HG03457 (cell line): ENCODE measurements around the gene NOVA2.

Experiments used
- ATAC-seq: cut with Tn5 transposase; IDR thresholded peaks from one replicate; pipeline ENCODE4 v1.9.1; 2021; ENCODE audit warnings: moderate number of reproducible peaks; ENCODE audit not compliant: unreplicated experiment

The NOVA2 gene

DNA sequence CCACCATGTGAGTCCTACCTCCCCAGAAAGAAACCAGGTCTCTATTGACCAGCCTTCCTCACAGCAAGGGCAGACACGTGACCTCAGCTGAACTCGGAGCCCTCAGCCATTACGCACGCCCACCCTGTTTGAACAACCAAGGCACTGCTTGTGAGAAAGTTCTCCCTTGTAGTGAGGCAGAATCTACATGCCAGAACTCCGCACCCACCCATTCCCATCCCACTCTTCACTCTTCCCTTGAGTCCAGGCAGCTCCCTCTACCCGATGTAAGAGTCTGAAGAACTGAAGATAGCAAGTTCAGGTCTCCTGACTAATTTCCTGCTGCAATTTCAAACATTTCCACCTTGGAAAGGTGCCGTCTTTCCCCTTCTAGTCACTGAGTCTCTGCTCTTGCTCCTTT is 6.4 kb downstream of the NOVA2 start:
- no peak for ATAC-seq

DNA sequence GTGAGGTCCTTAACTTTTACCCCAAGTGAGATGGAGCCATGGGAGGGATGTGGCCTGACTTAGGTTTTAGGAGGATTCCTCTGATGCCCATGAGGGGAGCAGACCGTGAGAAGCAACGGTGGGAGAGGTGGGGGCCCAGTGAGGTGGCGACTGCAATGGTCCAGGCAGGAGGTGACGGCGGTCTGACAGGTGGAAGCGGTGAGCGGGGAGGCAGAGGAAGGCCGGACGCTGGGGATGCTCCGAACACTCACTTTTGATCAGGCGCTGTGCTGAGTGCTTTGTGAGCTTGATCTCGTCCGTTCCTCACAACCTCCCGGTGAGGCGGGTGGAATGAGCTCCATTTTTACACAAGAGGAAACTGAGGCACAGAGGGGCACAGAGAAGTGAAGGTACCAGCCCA is 11.6 kb downstream of the NOVA2 start:
- no peak for ATAC-seq

DNA sequence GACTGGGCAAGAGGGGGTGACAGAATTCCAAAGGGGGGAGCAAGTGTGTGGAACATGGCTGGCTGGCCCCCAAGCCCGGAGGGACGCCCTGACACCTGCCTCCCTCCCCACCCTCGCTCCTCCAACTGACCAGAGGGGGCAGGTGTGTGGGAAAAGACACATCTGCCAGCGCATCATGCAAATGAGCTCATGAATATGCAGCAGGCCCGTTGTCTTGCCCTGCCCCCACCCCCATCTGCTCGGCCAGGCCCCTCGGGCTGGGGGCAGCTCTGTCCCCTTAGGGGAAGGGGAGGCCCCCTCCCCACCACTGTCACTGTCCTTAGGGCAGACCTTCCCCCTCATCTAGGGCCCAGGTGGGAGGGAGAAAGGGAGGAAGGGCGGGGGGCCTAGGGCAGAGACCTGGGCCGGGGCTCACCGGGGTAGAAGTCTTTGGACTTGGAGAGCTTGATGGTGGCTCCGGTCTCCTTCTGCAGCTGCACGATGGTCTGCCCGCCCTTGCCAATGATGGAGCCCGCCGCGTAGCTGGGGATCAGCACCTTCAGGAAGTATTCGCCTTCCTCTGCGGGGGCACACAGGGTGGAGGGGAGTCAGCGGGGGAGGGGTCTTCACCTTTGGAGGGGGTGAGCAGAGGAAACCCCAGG is 12.9 kb downstream of the NOVA2 start:
- ATAC-seq, result no peak

DNA sequence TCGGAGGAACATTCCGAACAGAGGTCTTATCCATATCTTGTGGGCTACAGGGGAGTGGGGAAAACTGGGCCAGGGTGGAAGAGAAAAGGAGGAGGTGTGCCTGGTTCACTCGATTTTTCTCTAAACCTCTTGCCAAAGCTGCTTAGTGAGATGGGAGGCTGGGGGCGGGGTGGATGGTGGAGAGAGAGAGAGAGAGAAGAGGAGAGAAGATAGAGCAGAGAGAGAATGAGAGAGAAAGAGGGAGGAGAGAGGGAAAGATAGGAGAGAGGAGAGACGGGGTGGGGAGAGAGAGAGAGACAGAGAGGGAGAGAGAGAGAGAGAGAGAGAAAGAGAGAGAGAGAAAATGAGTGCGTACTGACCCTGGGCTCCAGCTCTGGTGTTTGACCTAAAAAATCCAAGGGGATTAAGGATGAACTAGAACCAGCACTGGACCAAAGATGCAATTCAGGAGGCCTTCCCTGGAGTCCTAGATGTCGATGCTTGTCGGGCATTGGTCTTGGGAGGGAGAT is 14.1 kb downstream of the NOVA2 start:
- ATAC-seq, result no peak

DNA sequence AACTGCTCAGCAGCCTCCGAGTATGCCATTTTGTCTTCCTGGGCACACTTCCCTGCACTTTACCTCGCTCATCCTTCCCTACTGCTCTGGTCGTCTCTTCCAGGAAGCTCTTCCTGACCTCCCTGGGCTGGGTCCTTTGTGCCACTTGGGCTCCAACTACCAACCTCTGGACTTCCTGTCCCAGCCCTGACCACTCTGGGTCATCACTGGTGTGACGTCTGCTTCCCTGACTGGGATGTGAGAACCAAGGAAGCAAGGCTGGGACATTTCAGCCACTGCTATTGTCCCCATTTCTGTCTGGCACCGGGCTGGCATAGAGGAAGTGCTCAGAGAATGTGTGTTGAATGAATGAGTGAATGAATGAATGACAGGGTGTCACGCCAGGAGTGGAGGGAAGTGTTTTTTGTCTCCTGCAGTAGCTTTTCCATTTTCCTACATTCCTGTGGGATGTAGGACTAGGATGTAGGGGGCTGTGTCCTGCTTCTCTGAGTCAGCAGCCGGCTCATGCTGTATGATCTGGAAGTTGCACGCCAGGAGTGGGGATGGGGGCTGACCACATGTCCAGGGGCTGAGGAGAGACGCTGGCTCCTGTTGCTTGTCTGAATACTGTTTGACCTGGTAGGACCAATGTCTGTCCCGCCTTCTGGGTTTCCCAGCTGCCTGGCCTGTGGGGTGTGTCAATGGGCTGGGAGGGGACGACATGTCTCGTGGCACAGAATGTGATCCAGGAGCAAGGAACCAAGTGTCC is 14.7 kb downstream of the NOVA2 start:
- no peak for ATAC-seq

DNA sequence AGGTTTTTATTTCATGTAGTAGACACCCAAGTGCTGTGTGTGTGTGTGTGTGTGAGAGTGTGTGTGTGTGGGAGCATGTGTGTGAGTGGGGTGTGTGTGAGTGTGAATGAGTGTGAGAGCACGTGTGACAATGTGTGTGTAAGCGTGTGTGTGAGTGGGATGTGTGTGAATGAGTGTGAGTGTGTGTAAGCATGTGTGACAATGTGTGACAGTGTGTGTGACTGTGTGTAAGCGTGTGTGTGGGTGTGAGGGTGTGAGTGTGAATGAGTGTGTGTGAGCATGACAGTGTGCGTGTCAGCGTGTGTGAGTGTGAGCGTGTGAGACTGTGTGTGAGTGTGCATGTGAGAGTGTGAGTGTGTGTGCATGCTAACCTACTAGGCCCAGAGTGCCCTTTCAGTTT is 15.3 kb downstream of the NOVA2 start:
- ATAC-seq, result no peak

DNA sequence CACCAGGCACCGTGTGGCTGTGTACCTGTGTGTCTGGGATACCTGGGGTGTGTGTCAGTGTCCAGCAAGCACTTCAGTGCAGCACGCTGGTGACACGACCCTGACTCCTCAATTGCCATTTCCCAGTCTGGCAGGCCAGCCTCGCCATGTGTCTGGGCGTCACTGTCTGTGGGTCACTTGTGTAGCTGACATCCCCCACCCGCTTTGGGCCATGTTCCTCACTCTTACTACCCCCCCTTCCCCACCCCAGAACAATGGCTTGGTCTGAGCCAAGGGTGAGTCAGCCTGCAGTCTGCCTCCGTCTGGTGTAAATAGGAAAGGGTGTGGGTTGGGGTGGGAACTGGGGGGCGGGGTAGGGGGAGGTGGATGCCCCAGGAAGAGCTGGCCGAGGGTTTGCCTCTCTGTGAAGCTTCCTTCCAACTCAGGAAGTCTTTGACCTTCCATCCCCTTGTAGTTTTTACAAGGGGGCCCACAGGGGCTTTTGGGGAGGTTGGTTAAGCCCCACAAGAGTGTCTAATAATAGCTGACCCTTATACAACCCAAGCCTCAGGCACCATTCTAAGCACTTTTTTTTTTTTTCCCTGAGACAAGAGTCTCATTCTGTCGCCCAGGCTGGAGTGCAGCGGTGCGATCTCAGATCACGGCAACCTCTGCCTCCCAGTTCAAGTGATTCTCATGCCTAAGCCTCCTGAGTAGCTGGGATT is 17.6 kb downstream of the NOVA2 start:
- ATAC-seq, result no peak

DNA sequence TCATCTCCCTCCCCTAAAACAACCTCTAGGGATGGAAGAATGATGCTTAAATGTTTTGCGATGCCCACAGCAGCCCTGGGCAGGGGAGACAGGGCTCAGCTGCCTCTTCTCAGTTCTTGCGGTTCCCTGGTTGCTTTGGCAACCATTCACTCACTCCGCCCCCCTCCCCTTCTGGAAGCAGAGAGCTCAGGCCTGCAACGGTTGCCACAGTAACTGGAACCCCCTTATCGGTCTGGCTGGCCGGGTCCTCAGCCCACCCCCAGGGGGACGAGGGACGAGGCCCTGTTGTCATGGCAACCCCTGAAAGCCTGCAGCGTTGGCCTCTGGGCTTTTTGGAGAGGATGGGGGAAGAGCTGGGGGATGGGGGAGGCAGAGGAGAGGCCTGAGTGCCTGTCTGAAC is 19.5 kb downstream of the NOVA2 start:
- ATAC-seq, result no peak

DNA sequence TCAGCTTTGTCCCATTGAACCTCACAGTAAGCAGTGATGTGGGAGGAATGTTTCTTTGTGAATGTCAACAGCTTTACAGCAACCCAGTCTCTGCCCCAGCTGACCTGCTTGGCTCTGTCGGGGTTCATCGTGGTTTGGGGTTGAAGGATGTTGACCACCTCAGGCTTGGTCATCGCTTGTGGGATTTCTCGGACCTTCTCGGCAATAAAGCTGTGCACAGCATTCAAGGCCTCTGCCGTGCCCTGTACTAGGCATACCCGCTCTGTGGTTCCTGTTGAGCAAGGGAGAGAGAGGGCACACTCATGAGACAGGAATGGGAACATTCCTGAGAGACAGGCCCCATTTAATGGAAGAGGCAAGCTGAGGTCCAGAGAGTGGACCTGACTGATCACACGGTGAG is 20.0 kb downstream of the NOVA2 start:
- ATAC-seq, result no peak

DNA sequence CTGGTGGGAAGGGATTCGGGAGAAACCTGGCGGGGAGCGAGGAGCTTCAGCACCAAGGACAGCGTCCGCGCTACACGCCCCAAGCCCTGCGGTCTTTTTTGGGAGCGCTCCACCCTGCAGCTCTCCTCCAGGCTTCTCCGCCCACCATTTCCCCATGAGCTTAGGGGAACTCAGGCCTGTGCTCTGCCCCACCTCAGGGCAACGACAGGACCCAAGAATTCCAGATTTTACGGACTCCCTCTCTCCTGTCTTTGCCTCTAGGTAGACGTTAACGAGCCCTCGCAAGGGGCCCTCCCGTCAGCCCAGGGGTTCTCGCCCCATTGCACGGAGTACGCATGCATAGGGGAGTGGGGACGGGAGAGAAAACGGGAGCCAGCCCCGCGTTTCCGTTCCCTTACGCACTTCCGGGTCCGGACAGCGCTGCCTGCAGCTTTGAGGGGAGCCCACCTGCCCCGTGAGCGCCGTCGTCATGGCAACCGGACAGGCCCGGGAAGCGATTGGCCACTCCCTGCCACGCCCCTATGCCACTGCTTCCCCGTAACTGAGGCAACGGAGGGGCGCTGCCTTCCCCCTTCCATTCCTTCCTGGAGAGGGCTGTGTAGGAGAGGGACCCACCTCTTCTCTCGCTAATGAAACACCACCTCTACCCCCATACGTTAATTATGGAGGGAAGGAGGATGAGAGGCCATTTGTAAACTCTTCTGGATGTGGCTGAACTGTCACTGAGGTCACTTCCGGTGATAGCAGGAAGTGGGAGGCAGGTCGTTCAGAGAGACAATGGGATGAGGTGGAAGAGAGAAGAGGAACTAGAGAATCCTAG is 20.8 kb downstream of the NOVA2 start:
- no peak for ATAC-seq

DNA sequence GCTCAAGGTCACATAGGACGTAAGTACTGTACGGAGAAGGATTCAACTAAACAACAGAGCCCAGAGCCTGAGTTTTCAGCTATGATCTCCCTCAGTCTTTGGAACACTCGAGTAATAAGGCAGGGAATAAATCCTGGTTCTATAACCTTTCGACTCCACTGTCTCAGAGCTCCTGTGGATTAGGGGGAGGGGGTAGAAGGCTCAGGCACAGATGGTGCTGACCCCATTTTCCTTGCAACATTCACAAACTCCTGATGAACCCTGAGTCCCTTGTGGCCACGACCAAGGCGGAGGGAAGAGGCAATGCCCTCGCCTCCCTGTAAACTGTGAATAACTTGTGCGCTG is 21.4 kb downstream of the NOVA2 start:
- ATAC-seq, result no peak

DNA sequence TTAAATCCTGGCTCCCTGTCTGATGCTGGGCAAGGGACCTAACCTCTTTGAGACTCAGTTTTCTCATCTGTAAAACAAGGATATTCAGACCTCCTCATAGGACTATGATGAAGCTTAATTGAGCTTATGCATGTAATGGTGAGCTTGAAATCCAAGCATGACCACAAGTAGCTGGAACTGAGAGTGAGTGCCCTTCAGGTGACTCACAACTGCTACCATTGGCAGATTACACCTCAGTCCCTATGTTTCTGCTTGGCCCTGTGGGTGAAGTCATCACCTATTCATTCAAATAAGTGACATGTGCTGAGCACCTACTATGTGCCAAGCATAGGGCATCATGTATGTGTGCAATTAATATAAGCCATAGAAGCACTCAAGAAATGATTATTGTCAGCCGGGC is 25.7 kb downstream of the NOVA2 start:
- ATAC-seq, result no peak

DNA sequence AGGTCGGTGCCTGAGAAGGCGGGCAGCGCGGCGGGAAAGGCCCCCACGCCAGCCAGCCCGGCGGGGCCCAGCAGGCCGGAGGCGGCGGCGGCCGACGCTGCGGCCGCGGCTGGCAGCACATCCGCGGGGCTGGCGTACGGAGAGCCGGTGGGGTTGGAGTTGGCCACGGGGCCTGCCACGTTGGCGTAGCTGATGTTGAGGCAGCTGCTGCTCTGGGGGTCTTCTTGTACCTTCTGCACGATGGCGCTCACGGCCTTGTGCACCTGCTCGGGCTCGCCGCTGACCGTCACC is 33.2 kb downstream of the NOVA2 start:
- no peak for ATAC-seq

DNA sequence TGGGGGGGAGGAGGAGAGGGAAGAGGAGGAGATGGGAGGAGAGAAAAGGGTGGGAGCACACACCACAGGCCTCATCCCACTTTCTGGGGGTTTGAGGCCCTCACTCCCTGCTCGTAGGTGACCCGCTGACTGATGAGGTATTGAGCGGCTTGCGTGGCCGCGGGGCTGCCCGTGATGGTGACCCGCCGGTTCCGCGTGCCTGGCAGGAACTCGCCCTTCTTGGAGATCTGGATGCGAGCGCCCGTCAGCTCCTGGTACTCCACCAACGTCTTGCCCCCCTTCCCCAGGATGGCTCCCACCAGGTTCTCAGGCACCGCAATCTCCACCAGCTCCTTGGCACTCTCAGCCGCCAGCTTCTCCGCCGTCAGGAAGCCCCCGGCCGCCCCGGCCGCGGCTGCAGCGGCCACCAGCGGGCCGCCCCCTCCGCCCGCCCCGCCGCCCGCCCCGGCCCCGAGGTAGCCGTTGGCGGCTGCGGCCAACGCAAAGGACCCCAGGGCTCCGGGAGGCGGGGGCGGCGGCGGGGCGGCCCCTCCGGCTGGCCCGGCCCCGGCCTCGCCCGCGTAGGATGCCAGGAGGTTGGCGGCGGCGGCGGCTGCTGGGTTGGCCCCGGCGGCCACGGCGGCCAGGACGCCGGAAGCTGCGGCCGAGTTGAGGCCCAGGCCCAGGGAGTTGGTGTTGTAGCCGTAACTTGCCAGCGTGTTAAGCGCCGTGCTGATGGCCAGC is 33.7 kb downstream of the NOVA2 start:
- ATAC-seq, result no peak

DNA sequence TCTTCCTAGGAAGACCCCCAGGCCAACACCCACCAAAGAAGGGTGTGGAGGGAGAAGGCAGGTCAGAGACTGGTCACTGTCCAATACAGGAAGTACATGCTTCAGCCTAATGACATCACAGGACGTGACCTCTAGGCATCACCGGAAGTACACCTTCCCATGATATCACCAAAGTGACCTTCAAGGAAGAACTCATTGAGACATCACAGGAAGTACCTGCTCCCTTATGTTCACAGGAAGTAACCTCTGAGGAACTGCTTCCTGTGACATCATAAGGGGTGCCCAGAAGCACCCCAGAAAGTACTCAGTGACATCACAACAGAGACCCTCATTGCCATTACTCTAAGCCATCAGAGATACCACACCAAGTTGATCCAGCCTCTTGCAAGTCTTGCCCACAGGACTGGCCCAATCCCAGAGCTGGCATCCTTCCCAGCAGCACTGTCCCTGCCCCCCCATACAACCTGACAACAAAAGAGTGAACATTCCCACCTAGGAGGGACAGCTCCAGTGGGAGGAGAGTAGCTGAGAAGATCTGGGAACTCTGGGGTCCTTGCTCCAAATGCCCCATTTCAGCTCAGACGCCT is 34.8 kb downstream of the NOVA2 start:
- no peak for ATAC-seq

DNA sequence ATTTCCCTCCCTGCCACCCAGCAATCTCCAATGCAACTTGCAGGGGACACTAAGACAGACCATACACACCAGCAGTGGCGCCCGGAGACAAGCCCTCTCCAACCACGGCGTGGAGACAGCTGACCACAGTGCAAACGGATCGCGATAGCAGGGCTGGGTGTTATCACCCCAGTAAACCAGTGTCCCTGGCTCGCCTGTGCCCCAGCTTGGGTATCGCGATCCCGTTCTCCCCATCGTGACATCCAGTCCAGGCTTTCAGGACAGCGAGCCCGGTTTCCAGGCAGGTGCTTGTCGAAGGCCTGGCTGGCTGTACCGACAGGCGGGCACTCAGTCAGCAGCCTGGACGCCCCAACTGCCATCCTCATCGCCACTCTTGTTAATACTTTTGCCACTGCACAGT is 38.4 kb downstream of the NOVA2 start:
- ATAC-seq, result no peak

DNA sequence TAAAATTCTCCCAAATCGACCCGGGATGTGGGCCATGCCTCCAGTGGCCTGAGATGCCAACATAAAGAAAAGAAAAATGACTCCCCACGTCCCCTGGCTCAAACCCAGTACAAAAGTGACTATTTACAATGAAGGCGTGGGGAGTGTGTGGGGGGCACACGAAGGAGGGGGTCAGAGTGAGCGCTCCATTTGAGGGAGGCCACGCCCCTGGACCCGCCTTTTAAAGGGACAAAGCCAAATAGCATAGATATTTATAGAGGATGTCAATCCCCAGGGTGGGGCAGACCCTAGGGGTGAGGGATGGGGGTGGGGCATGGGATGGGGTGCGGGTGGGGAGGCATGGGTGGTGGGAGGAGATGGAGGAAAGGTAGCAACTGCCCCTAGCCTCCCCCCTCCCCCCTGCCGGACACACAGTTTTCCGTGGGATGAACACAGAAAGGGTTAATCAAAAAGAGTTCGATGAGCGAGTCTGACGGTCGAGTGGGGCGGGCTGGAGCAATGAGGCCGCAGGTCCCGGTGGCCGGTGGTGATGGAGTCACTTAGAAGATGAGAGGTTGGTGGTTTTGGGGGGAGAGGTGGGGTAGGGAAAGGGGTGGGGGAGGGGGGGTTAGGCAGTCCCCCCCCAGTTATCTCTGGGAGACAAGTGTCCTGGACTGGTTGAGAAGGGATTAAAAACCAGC is 39.0 kb downstream of the NOVA2 start:
- no peak for ATAC-seq

DNA sequence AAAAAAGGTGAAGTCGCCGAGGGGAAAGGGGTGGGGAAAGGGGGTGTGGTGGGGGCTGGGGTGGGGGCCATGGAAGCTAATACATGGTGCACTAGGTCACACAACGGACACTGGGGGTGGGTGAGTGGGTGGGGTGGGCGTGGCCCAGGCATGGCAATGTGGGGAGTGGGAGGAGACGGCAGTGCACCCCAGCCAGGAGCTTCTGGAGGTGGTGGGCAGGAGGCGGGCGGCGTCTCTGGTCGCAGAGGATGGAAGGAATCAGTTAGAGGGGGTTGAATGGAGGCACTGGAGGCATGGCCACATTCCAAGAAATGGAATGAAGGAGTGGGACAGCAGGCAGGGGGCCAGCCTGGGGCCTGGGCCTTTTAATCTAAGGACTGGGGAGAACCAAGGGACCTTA is 39.9 kb downstream of the NOVA2 start:
- no peak for ATAC-seq

DNA sequence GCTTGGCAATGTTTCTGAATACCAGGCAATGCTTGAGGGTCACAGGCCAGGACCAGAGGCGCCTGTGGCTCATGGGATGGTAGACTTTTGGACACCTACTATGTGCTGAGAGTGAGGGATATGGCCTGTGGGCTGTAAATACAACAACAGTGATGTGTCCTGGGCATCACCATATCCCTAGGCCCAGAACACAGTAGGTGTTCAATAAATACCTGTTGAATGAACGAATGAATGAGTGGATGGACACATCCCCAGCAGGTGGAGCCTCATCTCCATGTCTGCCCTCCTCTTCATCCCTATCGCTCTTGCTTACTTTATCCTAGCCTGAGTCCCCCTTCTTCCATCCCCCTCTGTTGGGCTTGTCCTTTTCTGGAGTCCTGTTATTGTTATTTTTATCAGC is 42.6 kb downstream of the NOVA2 start:
- no peak for ATAC-seq

DNA sequence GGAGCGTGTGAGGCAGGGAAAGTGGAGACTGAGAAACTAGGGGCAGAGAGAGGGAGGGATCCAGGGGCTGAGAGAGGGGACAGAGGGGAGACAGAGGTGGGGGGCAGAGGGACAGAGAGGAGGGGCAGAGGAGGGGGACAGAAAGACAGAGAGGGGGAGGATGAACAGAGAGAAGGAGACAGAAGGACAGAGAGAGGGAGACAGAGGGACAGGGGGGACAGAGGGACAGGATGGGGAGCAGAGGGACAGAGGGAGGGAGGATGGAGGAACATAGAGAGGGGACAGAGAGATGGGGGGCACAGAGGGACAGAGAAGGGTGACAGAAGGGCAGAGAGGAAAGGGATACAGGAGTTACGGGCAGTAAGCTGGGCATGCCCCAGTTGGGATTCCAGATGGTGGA is 44.4 kb downstream of the NOVA2 start:
- ATAC-seq, result no peak
